ENCODE measurements around the gene EXPH5.
A peak's percentile ranks its signal among the peaks of the same experiment; 100 is the strongest.
"Not testable (repeated sequence)": the region's sequence is repeated elsewhere in the genome, so short reads cannot be mapped to it uniquely, and the experiment has no call there.

The EXPH5 gene

GRCh38 chr11:108593214-108593922 lies at the start of gene EXPH5:
Gene EXPH5, minus strand, starts transcription at chr11:108593768. Its CDS starts 232 bp downstream, at chr11:108593536.
- peak; percentile 81 to 84 for DNase-seq (ENCODE audit: low read depth in 2 of 2)

GRCh38 chr11:108641752-108642151 lies 48.2 kb upstream of the EXPH5 start:
- DNase-seq (ENCODE audit: low read depth in 2 of 2) = not testable (repeated sequence)

- no peak for DNase-seq (ENCODE audit: low read depth in 2 of 2)
Observed at GRCh38 chr11:108639146-108639545, 45.6 kb upstream of the EXPH5 start.

- no peak for DNase-seq (ENCODE audit: low read depth in 2 of 2)
Observed at GRCh38 chr11:108636222-108636621, 42.7 kb upstream of the EXPH5 start.

GRCh38 chr11:108635106-108635505 lies 41.5 kb upstream of the EXPH5 start:
- DNase-seq (ENCODE audit: low read depth in 2 of 2) = no peak

GRCh38 chr11:108632041-108632704 lies 38.6 kb upstream of the EXPH5 start:
- DNase-seq (ENCODE audit: low read depth in 2 of 2) = no peak

- DNase-seq (ENCODE audit: low read depth in 2 of 2) = no peak
Observed at GRCh38 chr11:108629274-108629673, 35.7 kb upstream of the EXPH5 start.

- no peak for DNase-seq (ENCODE audit: low read depth in 2 of 2)
Observed at GRCh38 chr11:108628812-108629211, 35.2 kb upstream of the EXPH5 start.

GRCh38 chr11:108628326-108628725 lies 34.8 kb upstream of the EXPH5 start:
- DNase-seq (ENCODE audit: low read depth in 2 of 2) = no peak

- DNase-seq (ENCODE audit: low read depth in 2 of 2) = no peak
Observed at GRCh38 chr11:108624196-108624925, 30.8 kb upstream of the EXPH5 start.

- DNase-seq (ENCODE audit: low read depth in 2 of 2) = no peak
Observed at GRCh38 chr11:108622341-108622740, 28.8 kb upstream of the EXPH5 start.

GRCh38 chr11:108620958-108621772 lies 27.6 kb upstream of the EXPH5 start:
- DNase-seq (ENCODE audit: low read depth in 2 of 2) = no peak

GRCh38 chr11:108618529-108618928 lies 25.0 kb upstream of the EXPH5 start:
- DNase-seq (ENCODE audit: low read depth in 2 of 2) = no peak

GRCh38 chr11:108617055-108617454 lies 23.5 kb upstream of the EXPH5 start:
- DNase-seq (ENCODE audit: low read depth in 2 of 2) = no peak

GRCh38 chr11:108616549-108616948 lies 23.0 kb upstream of the EXPH5 start:
- DNase-seq (ENCODE audit: low read depth in 2 of 2) = no peak

GRCh38 chr11:108614086-108614485 lies 20.5 kb upstream of the EXPH5 start:
- DNase-seq (ENCODE audit: low read depth in 2 of 2) = no peak

GRCh38 chr11:108609682-108610081 lies 16.1 kb upstream of the EXPH5 start:
- DNase-seq (ENCODE audit: low read depth in 2 of 2) = no peak

- no peak for DNase-seq (ENCODE audit: low read depth in 2 of 2)
Observed at GRCh38 chr11:108608548-108608947, 15.0 kb upstream of the EXPH5 start.

GRCh38 chr11:108606495-108607160 lies 13.1 kb upstream of the EXPH5 start:
- no peak for DNase-seq (ENCODE audit: low read depth in 2 of 2)

GRCh38 chr11:108606070-108606469 lies 12.5 kb upstream of the EXPH5 start:
- DNase-seq (ENCODE audit: low read depth in 2 of 2) = no peak

GRCh38 chr11:108602818-108603217 lies 9.2 kb upstream of the EXPH5 start:
- not testable (repeated sequence) for DNase-seq (ENCODE audit: low read depth in 2 of 2)

Data from stimulated activated CD4-positive, alpha-beta T cell treated with anti-CD3 and anti-CD28 coated beads, Interleukin-1b, Interleukin-23, amount 100 ng/mL, for 4 hours (primary cell).